ENCODE results near the gene SPATA2L.

SPATA2L gene, protein sequence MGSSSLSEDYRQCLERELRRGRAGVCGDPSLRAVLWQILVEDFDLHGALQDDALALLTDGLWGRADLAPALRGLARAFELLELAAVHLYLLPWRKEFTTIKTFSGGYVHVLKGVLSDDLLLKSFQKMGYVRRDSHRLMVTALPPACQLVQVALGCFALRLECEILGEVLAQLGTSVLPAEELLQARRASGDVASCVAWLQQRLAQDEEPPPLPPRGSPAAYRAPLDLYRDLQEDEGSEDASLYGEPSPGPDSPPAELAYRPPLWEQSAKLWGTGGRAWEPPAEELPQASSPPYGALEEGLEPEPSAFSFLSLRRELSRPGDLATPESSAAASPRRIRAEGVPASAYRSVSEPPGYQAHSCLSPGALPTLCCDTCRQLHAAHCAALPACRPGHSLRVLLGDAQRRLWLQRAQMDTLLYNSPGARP

GRCh38 chr16:89701425-89702406 lies at the start of gene SPATA2L:
Gene SPATA2L, minus strand, starts transcription at chr16:89701705. Its CDS starts 473 bp downstream, at chr16:89701232.
- peak; percentile 92 to 95 for DNase-seq (ENCODE audit: extremely low read depth in 1 of 2, low read depth in 1 of 2)

GRCh38 chr16:89749637-89750036 lies 48.1 kb upstream of the SPATA2L start:
- DNase-seq (ENCODE audit: extremely low read depth in 1 of 2, low read depth in 1 of 2): no peak

- DNase-seq (ENCODE audit: extremely low read depth in 1 of 2, low read depth in 1 of 2): no peak
Observed at GRCh38 chr16:89748921-89749320, 47.4 kb upstream of the SPATA2L start.

DNA sequence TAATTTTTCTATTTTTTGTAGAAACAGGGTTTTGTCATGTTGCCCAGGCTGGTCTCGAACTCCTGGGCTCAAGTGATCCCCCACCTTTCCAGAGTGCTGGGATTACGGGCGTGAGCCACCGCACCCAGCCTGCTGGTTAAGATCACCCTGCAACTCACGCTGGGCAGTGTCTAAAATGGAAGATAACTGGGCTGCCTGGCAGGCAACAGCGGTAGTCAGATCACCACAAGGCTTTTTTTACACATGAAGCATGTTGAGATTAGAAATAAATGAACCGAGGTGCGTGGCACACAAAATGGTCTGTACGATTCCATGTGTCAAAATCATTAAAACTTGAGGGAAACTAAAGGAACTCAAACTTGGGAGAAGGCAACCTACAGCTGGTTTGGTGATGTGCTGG lies 46.6 kb upstream of the SPATA2L start:
- no peak for DNase-seq (ENCODE audit: extremely low read depth in 1 of 2, low read depth in 1 of 2)

- DNase-seq (ENCODE audit: extremely low read depth in 1 of 2, low read depth in 1 of 2): no peak
Observed at GRCh38 chr16:89746043-89746442, 44.5 kb upstream of the SPATA2L start.

DNA sequence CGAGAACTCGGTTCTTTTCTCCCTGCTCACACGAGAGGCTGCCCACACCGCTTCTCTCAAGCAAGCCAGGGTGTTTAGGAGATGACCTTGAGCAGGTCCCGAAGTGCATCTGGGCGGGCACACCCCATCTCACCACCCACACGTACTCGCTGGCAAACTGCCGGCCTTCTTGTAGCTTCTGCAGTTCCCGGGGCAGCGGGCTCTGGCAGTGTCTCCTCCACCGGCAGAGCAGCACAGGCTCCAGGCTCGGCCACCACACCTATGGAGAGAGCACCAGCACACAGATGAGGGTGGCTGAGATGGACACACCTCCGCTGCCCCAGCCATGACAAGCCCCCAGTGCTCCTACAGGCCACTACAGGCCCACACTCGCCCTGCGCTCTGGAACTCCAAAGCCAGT lies 43.3 kb upstream of the SPATA2L start:
- no peak for DNase-seq (ENCODE audit: extremely low read depth in 1 of 2, low read depth in 1 of 2)

GRCh38 chr16:89742948-89743347 lies 41.4 kb upstream of the SPATA2L start:
- DNase-seq (ENCODE audit: extremely low read depth in 1 of 2, low read depth in 1 of 2): no peak

DNA sequence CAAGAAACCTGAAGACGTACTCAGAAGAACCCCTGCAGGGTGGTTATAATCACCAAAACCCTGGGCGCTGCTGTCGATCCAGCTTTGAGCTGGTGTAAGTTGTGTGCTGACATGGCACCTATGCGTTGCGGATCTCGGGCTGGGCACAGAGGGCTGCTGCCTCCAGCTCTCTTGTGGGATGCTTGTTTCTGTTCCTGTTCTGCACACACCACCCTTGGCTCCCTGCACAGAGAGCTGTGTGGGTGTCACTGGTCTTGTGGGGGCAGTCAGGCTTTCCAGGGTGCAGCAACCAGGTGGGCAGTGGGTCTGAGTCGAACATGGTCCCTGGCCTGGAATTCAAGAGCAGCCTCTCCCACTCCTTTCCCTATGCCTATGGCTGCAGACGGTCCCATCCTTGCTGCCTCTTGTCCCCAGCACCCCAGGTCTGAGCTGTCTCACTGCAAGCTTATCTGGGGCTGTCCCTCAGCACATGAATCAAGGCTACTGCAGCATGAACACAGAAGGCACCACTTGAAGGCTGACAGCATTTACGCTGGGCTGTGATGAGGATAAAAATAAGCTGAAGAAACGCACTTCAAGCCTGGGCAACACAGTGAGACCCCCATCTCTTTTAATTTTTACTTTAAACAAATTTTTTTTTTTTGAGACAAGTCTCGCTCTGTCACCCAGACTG lies 40.0 kb upstream of the SPATA2L start:
- no peak for DNase-seq (ENCODE audit: extremely low read depth in 1 of 2, low read depth in 1 of 2)

DNA sequence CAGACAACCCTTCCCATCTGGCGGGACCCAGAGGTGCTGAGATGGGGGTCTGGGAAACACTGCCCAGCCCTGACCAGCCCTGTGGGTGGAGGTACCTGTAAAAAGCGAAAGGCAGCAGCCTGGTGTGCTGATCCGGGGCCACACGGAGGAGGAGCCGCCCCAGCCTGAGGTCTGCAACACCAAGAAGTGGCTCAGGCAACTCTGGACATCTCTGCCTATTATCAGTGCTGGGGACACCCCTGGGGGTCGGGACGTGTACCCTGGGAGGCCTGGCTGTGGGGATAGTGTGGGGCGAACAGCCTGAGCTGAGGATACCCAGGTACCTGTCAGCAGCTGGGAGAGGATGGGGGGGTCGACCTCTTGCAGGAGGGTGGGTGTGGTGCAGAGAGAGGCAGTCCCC lies 37.9 kb upstream of the SPATA2L start:
- no peak for DNase-seq (ENCODE audit: extremely low read depth in 1 of 2, low read depth in 1 of 2)

DNA sequence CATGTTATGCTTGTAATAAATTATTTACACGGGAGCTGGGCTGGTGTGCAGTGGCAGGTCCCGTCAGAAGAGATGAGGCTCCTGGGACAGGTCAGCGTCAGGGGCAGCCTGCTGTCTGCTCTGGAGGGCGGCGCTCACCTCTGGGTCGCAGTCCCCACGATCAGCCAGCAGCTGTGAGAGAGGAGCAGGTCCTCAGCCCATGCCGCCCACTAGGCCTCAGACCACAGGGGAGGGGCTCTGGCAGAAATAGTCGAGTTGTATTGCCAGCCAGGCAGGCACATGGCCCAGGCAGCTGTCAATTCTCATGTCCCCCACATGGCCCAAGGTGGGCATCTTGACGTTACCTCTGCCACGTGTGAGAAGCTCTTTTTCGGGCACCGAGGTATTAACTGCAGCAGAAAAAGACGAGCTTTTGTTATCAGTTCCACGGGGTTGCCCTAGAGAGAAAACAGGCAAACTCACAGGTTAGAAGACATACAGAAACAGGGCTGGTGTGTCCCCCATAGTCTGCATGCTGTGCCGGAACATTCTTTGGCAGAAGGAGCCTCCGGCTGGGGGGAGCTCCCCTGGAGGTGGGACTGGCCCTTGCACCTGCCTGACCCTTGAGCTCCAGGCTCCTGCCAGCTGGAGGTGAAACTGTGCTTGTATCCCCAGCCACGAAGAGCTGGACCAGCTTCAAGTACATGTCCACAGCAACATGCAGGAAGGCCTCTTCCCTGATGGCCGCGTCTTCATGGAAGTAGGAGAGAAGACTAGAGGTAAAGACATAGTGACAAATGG lies 37.2 kb upstream of the SPATA2L start:
- DNase-seq (ENCODE audit: extremely low read depth in 1 of 2, low read depth in 1 of 2): no peak

- DNase-seq (ENCODE audit: extremely low read depth in 1 of 2, low read depth in 1 of 2): no peak
Observed at GRCh38 chr16:89738072-89738377, 36.5 kb upstream of the SPATA2L start.

GRCh38 chr16:89737341-89738071 lies 36.0 kb upstream of the SPATA2L start:
- DNase-seq (ENCODE audit: extremely low read depth in 1 of 2, low read depth in 1 of 2): no peak

GRCh38 chr16:89736554-89736953 lies 35.0 kb upstream of the SPATA2L start:
- DNase-seq (ENCODE audit: extremely low read depth in 1 of 2, low read depth in 1 of 2): no peak

- no peak for DNase-seq (ENCODE audit: extremely low read depth in 1 of 2, low read depth in 1 of 2)
Observed at GRCh38 chr16:89733792-89734191, 32.3 kb upstream of the SPATA2L start.

DNA sequence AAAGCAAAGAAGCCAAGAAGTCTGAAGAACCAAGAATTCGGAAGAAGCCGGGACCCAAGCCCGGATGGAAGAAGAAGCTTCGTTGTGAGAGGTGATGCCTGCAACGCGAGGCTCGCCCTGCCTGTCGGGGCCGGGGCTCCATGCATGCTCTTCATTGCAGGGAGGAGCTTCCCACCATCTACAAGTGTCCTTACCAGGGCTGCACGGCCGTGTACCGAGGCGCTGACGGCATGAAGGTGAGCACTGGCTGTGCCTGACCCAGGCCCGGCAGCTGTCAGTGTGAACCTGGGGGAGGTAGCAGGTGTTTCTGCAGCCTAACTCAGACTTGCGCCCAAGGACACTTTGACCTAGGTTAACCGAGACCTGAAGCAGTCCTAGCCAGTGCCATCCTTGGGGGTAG lies 31.8 kb upstream of the SPATA2L start:
- no peak for DNase-seq (ENCODE audit: extremely low read depth in 1 of 2, low read depth in 1 of 2)

- no peak for DNase-seq (ENCODE audit: extremely low read depth in 1 of 2, low read depth in 1 of 2)
Observed at GRCh38 chr16:89732918-89733242, 31.4 kb upstream of the SPATA2L start.

GRCh38 chr16:89732142-89732917 lies 30.8 kb upstream of the SPATA2L start:
- DNase-seq (ENCODE audit: extremely low read depth in 1 of 2, low read depth in 1 of 2): no peak

GRCh38 chr16:89730610-89731234 lies 29.2 kb upstream of the SPATA2L start:
- DNase-seq (ENCODE audit: extremely low read depth in 1 of 2, low read depth in 1 of 2): no peak
